GM12801 (cell line): ENCODE results near the gene SRC.

ENCODE experiments used
- TF ChIP-seq, protein P1 (sequence below): IDR thresholded peaks from one replicate; pipeline ENCODE4 v1.5.1; 2011; ENCODE audit warnings: control low read depth; ENCODE audit not compliant: insufficient read length; ENCODE audit errors: extremely low read depth

Gene SRC

DNA sequence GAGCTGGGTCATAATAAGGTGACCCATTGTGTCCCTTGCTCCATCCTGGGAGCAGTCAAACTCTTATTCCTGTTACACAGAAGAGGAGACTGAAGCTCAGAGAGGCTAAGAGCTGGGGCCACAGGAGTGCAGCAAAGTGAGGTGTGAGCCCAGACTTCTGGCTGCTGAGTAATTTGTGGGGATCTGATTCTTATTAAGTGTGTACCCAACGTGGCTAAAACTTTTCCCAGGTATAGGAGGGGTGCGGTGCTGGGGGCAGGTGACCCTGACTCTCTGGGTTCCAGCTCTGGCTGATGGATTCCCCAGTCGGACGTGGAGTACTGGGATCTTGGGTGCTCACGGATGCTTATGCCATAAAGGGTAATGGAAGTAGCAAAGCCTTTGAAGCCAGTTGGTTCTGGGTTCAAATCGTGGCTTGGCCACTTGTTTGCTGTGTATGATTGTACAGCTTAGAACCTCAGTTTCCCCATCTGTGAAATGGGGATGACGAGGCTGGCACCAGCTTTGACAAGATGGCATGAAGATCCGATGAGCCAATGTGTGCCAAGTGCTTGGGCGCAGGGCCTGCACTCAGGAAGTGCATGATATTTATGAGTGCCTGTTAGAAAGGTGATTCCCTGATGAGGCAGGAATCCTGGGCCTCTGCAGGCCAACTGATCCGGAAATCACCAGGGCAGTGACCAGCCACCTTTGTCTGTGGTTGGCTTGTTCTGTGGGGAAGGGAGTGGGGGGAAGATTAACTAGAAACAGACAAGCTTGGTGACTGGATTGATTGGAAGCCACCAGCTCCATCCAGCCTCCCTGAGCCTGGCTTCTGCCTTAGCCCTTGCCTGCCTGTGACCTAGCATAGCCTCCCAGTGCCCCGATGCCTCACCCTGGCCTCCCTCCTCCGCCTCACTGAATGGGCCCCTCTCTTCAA lies 6.0 kb downstream of the SRC start:
- TF ChIP-seq, protein P1, sequence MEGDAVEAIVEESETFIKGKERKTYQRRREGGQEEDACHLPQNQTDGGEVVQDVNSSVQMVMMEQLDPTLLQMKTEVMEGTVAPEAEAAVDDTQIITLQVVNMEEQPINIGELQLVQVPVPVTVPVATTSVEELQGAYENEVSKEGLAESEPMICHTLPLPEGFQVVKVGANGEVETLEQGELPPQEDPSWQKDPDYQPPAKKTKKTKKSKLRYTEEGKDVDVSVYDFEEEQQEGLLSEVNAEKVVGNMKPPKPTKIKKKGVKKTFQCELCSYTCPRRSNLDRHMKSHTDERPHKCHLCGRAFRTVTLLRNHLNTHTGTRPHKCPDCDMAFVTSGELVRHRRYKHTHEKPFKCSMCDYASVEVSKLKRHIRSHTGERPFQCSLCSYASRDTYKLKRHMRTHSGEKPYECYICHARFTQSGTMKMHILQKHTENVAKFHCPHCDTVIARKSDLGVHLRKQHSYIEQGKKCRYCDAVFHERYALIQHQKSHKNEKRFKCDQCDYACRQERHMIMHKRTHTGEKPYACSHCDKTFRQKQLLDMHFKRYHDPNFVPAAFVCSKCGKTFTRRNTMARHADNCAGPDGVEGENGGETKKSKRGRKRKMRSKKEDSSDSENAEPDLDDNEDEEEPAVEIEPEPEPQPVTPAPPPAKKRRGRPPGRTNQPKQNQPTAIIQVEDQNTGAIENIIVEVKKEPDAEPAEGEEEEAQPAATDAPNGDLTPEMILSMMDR = no peak

DNA sequence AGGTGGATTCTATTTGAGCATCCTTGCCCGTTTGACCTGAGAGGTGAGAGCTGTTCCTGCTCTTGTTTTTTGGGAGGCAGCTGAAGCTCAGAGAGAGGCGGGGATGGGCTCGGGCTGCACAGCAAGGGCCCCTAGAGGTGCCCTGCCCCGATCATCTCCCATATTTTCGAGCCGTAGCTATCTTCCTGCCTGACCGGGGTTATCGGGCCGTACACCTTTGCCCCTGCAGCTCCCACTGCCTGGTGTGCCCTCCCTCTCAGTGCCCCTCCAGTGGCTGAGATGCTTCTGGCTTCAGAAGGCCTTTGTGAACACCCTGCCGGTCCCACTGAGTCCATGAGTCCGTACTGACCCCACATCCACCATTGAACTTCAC lies 6.7 kb downstream of the SRC start:
- TF ChIP-seq, protein P1 = no peak

DNA sequence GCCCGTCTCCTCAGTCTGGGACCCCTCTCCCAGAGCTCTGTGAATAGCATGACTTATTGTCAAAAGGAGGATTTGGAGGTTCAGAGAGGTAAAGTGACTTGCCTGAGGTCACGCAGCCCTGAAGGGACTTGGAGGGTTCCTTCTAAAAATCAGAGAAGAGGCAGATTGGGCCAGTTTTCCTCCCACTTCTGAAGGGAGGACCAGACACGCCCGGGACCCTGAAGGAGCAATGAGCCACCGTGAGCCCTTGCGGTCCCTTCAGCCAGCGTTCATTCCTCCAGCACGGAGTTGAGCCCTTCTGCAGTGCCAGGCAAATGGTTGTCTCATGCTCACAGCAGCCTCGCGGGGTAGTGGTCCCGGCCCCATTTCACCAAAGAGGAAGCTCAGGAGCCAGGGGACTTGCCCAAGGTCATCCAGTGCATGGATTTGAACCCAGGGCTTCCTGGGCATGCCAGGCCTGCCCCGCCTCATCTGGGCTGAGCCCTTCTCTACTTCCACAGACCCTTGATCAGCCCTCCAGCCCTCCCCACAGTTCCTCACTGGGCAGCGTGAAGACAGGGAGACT lies 7.4 kb downstream of the SRC start:
- TF ChIP-seq, protein P1 = no peak

DNA sequence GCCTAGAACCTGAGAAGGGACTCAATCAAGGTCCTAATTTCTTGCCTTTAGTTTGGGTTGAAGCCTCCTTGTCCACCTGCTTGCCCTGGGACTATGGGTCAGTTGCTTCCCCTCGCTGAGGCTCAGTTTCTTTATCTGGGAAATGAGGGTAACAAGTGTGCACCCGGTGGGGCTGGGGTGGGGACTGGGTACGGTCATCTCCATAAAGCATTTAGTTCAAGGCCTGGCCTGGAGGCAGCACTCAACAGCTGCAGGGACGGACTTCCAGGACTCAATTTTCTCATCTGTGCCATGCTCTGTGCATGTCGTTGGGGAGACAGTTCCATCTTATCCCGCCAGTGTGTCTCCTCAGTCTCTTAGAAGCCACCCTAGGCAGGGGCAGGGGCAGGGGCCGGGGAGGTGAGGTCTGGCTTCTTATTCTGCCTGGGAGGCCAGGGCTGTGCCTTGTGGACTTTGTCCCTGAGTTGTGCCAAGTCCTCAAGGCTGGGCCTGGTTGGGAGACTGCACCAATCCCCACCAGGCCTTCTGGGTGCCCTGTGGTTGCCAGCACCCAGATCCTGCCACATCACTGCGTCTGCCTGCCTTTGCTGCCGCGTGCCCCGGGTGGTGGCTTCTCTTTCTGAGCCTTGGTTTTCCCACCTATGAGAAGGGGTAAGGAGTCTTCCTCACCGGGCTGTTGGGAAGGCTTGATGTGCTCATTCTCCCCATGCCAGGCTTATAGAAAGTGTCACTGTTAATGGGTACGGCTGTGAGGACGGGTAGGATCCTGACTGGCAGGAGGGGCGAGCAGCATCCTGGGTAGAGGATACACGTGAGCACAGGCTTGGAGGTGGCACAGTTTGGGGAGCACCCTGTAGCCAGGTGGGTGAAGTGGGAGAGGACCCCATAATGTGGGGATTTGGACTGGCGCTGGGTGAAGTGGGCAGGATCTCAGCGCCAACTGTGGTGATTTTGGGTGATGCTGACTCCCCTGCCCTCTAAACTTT lies 8.6 kb downstream of the SRC start:
- TF ChIP-seq, protein P1 = no peak

DNA sequence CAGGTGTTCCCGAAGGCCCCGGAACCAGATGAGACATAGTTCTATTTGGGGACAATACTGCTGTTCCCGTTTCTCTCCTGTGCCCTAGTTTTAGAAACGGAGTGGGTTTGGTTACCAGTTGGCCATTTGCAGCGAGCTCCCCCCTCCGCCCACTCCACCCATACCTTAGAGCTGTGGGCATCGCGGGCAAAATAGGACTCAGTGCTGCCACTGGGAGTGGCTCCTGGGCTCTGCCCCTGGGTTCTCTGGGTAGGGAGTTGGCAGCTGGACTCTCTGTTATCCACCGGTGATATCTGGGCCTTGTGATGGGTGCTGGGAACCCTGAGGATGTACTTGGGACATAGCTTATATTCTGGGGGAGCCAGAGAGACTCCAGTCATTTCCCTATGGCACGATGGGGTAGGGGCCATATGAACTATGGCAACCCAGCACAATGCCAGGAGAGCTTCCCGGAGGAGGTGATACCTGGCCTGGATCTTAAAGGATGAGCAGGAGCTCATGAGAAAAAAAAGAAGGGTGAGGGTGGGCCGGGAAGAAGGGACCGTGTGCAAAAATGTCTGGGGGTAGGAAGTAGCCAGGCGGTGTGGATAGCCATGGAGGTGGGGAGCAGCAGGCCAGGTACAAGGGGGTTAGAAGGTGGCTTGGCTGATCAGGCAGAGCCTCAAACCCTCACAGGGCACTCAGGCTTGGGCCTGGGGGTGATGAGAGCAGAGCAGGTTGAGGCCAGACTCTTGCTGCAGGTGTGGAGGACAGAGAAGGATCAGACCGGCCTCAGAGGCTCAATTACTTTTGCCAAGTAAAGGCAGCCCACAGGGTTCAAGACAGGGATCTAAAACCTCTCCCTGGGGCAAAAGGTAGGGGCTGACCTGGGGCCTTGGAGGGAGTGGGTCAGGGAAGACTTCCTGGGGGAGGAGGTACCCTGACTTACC lies 9.6 kb downstream of the SRC start:
- TF ChIP-seq, protein P1 = no peak

DNA sequence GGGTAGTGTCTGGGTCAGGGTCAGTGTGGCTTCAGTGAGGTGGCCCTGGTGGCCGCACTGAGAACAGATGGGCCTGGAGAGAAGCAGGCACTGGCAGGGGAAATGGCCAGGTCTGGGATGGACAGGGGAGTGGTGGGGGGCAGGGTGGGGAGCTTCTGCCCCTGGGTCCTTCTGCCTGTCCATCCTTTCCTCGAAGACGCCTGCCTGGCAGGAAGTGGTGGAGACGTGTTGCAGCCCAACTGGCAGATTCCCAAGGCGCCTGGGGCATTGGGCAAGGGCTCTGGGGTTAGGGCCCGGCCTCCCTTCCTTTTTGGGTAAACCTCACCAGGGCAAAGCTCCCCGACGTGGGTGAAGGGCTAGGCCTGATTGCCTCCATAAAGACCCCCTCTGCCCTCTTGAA lies 10.4 kb downstream of the SRC start:
- TF ChIP-seq, protein P1 = no peak
